Keratinocyte (primary cell): ENCODE results near the gene LRGUK.

ENCODE experiments used
- EZH2 ChIP-seq: IDR thresholded peaks from one replicate; pipeline ENCODE4 v1.6.1; 2012; ENCODE audit warnings: inconsistent platforms, mild to moderate bottlenecking, low read length, moderate library complexity
- TF ChIP-seq, protein P1 (sequence below), 3 experiments: IDR thresholded peaks in 1 of 3; conservative IDR thresholded peaks in 1 of 3; optimal IDR thresholded peaks in 1 of 3; 2 replicates in 2 of 3; 3 replicates in 1 of 3; pipeline versions ENCODE3 to v1.5.1; 2011; ENCODE audit warnings: low read length in 3 of 3, mild to moderate bottlenecking in 3 of 3, moderate library complexity in 2 of 3, control low read depth in 1 of 3, inconsistent platforms in 1 of 3; ENCODE audit not compliant: insufficient read depth in 2 of 3; ENCODE audit errors: extremely low read depth in 1 of 3

DNA sequence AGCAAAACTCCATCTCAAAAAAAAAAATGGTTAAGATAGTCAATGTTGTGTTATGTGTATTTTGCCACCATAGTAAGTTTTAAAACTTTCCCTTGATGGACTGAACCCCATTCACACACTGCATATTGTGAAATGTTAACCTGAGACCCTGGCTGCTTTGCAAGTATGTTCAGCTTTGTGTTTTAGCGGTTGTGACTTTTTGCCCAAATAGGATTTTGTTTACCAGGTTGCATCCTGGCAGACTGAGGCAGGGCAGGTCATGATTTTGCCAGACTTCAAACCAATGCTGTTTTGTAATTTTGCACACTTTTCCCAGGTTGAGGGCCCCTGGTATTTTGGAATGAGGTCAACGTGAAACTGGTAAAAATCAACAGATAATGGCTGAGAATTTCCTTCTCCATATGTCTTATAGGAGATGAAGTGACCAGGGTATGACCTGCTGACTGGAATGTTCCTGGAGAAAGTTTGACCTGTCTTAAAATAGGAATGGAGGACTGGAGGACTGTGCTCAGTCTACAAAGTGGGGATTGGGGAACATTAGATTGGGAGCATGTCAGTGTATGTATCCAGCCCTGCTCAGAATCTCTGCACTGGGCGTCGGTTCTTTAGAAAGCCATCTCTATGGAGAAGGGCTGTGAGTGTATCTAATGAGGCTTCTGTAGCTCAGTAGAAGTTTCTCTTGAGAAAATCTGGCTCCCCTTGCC, 76.2 kb downstream of the LRGUK start:
- TF ChIP-seq, protein P1, sequence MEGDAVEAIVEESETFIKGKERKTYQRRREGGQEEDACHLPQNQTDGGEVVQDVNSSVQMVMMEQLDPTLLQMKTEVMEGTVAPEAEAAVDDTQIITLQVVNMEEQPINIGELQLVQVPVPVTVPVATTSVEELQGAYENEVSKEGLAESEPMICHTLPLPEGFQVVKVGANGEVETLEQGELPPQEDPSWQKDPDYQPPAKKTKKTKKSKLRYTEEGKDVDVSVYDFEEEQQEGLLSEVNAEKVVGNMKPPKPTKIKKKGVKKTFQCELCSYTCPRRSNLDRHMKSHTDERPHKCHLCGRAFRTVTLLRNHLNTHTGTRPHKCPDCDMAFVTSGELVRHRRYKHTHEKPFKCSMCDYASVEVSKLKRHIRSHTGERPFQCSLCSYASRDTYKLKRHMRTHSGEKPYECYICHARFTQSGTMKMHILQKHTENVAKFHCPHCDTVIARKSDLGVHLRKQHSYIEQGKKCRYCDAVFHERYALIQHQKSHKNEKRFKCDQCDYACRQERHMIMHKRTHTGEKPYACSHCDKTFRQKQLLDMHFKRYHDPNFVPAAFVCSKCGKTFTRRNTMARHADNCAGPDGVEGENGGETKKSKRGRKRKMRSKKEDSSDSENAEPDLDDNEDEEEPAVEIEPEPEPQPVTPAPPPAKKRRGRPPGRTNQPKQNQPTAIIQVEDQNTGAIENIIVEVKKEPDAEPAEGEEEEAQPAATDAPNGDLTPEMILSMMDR (optimal IDR thresholded peaks at IDR 0.05 in 1 of 3, IDR thresholded peaks at IDR 0.05 in 1 of 3, conservative IDR thresholded peaks at IDR 0.05 in 1 of 3; ENCODE audit: extremely low read depth in 1 of 3, insufficient read depth in 2 of 3, low read length in 3 of 3) = no peak
- no peak for TF ChIP-seq EZH2
